ENCODE results near the gene ZNF14.
"Not testable (repeated sequence)": the region's sequence is repeated elsewhere in the genome, so short reads cannot be mapped to it uniquely, and the experiment has no call there.

ZNF14 gene

GRCh38 chr19:19747357-19748220 is 14.7 kb upstream of the ZNF14 start:
- in situ Hi-C loops (cut with MboI; ENCODE audit: low sequenced_read_pairs), result no loop called here

GRCh38 chr19:19746286-19747213 is 13.6 kb upstream of the ZNF14 start:
- in situ Hi-C loops (cut with MboI; ENCODE audit: low sequenced_read_pairs), result no loop called here

DNA sequence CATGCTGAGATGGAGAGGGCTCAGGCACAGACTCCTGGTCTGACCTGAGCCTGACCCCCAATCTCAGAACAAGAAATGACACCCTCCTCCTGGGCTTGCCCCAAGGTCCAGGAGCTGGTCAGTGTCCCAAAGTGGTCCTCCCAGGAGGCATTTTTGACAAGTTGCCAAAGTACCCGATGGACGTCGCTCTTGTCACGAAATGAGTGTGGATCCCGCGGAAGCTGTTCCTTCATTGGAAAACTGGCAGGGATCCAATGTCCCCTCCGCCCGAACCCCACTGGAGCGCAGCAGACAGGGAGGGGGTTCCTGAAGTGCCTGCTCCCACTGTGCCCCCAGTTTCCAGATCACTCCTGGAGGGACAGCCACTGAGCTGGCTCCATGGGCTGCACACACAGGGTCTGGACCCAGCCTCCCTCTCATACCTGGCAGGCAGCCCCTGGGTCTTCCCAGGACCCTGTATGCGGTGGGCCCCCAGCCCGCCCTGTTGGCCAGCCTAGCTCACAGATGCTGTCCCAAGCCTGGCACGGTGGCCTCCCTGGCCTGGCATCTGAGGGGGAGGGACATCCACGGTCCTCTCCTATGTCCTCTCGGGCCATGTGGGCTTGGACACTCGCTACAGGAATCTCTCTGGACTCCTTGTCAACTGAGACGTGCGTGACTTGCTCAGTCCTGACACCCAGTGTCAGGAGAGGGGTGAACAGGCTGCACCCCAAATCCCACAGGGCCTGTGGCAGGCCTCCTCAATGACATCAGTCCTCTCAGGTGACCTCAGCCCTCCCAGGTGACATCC is 12.8 kb upstream of the ZNF14 start:
- in situ Hi-C loops (cut with MboI; ENCODE audit: low sequenced_read_pairs), result no loop called here

- in situ Hi-C loops (cut with MboI; ENCODE audit: low sequenced_read_pairs), result no loop called here
These were observed 11.7 kb upstream of the ZNF14 start for GRCh38 chr19:19744641-19745040.

- in situ Hi-C loops (cut with MboI; ENCODE audit: low sequenced_read_pairs), result not testable (repeated sequence)
These were observed 11.0 kb upstream of the ZNF14 start for GRCh38 chr19:19743921-19744320.

DNA sequence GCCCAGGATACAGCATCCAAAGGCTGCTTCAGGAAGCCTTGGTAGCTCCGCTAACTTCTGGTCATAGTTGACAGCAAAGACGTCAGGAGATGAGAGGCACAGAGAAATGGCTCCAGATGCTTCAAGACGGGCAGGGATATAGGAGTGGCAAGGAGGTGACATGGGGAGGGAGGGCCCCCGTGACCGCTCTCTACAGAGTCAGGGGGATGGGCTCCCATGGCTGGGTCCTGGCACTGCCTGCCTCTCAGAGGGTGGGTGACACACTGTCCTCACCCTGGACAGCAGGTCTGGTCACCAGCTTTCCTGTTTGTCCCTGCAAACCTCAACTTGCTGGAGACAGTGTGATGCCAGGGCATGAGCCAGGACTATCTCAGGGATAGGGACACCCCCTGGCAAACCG is 10.3 kb upstream of the ZNF14 start:
- in situ Hi-C loops (cut with MboI; ENCODE audit: low sequenced_read_pairs), result no loop called here

GRCh38 chr19:19742773-19743172 is 9.9 kb upstream of the ZNF14 start:
- in situ Hi-C loops (cut with MboI; ENCODE audit: low sequenced_read_pairs), result no loop called here

- in situ Hi-C loops (cut with MboI; ENCODE audit: low sequenced_read_pairs), result no loop called here
These were observed 8.3 kb upstream of the ZNF14 start for GRCh38 chr19:19741184-19741583.

GRCh38 chr19:19740755-19741154 is 7.8 kb upstream of the ZNF14 start:
- in situ Hi-C loops (cut with MboI; ENCODE audit: low sequenced_read_pairs), result no loop called here

DNA sequence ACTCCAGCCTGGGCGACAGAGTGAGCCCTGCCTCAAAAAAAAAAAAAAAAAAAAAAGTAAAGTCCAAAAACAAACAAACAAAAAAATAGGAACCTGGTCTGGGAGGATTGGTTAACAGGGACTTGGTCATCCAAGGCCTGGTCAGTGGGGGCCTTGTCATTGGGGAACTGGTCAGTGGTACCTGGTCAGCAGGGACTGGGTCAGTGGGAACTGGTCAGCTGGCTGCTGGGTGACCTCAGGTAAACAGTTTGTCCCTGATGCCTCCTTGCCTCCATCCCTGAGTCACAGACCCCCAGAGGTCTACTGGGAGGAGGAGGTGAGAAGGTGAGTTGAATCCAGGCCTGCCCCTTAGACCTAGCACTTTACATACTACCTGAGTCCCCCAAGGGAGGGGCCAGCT is 5.7 kb upstream of the ZNF14 start:
- in situ Hi-C loops (cut with MboI; ENCODE audit: low sequenced_read_pairs), result no loop called here

- in situ Hi-C loops (cut with MboI; ENCODE audit: low sequenced_read_pairs), result no loop called here
These were observed 4.8 kb upstream of the ZNF14 start for GRCh38 chr19:19737559-19738332.

- in situ Hi-C loops (cut with MboI; ENCODE audit: low sequenced_read_pairs), result no loop called here
These were observed 11.0 kb downstream of the ZNF14 start for GRCh38 chr19:19721896-19722295.

DNA sequence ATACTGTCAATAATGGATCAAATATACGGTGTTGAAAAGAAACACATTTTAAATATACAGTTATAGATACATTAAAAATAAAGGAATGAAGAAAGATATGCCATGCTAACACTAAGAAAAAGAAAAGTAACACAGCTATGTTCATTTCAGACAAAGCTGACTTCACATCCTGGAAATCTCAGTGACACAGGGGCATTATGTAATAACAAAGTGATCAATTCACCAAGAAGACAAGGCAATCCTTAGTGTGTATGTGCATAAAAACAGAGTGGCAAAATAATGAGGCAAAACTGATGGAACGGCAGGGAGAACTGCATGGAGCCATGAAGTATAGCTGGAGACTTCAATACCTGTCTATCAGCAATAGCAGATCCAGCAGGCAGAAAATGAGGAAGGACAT is 13.1 kb downstream of the ZNF14 start:
- in situ Hi-C loops (cut with MboI; ENCODE audit: low sequenced_read_pairs), result no loop called here

- in situ Hi-C loops (cut with MboI; ENCODE audit: low sequenced_read_pairs), result no loop called here
These were observed 20.7 kb downstream of the ZNF14 start for GRCh38 chr19:19711934-19712828.

DNA sequence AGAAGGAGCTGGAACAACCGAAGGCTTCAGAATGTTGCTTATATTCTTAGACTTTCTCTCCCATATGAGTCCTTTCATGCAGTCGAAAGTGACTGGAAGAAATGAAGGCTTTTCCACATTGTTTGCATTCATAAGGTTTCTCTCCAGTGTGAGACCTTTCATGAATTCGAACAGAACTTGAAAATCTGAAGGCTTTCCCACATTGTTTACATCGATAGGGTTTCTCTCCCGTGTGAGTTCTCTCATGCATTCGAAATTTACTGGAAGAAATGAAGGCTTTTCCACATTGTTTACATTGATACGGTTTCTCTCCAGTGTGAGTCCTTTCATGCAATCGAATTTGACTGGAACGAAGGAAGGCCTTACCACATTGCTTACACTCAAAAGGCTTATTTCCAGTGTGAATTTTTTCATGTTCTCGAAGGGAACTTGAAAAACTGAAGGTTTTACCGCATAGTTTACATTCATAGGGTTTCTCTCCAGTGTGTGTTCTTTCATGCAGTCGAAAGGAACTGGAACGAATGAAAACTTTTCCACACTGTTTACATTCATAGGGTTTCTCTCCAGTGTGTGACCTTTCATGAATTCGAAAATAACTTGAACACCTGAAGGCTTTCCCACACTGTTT is 21.5 kb downstream of the ZNF14 start:
- in situ Hi-C loops (cut with MboI; ENCODE audit: low sequenced_read_pairs), result no loop called here

DNA sequence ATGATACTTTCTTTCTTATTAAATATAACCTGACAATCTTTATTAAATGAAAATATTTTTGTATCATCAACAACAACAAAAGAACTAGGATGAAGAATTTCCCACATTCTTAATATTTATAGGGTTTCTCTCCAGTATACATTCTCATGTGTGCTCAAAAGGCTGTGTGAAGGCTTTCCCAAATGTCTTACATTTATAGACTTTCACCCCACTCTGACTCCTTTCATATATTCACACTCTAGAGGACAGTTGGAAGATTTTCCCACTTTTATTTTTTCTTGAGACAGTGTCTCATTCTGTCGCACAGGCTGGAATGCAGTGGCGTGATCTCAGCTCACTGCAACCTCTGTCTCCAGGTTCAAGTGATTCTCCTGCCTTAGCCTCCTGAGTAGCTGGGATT is 22.4 kb downstream of the ZNF14 start:
- in situ Hi-C loops (cut with MboI; ENCODE audit: low sequenced_read_pairs), result no loop called here

DNA sequence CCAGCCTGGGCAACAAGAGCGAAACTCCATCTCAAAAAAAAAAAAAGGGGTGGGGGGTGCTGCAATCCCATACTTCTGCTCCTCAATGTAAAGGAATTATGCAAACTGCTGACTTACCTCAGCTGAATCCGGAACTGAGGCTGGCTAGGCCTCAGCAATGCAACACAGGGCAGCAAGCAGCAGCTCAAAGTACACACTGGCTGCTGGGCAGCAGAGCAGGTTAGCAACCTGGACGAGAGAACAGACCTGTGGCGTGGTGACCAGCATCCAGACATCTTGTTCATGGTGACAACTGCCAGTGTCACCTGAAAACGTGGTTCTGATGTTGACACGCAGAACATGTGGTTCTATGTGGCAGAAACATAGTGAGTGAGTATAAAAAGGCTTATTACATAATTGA is 28.1 kb downstream of the ZNF14 start:
- in situ Hi-C loops (cut with MboI; ENCODE audit: low sequenced_read_pairs), result no loop called here

GRCh38 chr19:19700493-19700892 is 32.4 kb downstream of the ZNF14 start:
- in situ Hi-C loops (cut with MboI; ENCODE audit: low sequenced_read_pairs), result not testable (repeated sequence)

DNA sequence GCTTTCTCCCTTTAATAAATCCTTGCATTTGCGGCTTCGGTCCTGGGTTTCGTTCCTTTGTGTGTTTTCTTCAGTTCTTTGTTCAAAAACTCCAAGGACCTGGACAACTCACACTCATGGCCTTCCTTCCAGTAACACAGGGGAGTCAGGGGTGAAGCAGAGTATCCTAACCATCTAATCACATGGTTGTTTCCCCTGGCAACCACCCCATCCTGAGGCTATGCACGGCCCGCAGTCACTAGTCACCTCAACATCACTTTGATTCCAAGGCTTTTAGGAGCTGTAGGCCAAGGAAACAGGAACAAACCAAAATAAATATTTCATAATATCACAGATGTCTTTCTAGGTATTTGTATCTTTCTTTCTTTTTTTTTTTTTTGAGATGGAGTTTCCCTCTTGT is 35.3 kb downstream of the ZNF14 start:
- in situ Hi-C loops (cut with MboI; ENCODE audit: low sequenced_read_pairs), result no loop called here

Data from HL-60/S4 (cell line).